ENCODE measurements around the gene SLC9A9.

- TF ChIP-seq POLR2A (IDR thresholded peaks at IDR 0.05; ENCODE audit: low read length) (no peak), GATA1 (IDR thresholded peaks at IDR 0.05; ENCODE audit: low read depth, low read length) (no peak)
Measured at GRCh38 chr3:143883151-143883550, 34.9 kb upstream of the SLC9A9 start.
